NCI-H774 (cell line): ENCODE results near the gene SEZ6L.

Experiments
- DNase-seq: peaks from one replicate; lab custom pipeline; 2025; lab: John Stamatoyannopoulos, UW

Gene SEZ6L

DNA sequence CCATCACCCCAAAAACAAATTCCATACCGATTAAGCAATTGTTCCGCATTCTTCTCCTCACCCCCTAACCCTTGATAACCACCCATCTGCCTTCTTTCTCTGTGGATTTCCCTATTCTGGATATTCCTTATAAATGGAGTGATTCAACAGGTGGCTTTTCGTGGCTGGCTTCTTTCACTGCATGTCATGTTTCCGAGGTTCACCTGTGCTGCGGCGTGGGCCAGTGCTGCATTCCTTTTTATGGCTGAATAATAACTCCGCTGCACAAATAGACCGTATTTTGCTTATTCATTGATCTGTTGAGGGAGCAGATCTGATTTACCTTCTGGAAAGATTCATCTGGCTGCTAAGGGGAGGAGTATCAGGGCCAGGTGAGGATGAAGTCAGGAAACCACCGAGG, 165.0 kb downstream of the SEZ6L start:
- DNase-seq = no peak

DNA sequence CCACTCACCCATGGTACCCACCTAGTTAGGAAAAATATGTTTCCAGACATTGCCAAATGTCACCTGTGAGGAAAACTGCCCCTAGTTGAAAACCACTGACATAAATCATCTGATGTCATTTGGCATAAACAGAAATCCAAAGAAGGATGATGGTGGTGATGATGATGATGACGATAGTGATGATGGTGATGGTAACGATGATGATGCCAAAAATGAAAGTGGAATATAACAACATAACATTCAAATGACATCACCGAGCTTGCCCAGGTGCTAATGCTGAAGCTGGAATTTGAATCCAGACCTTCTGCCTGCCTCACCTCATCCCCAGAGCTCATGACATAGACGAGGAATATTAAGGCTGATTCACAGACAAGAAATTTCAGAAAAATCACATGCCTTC, 167.5 kb downstream of the SEZ6L start:
- no peak for DNase-seq

DNA sequence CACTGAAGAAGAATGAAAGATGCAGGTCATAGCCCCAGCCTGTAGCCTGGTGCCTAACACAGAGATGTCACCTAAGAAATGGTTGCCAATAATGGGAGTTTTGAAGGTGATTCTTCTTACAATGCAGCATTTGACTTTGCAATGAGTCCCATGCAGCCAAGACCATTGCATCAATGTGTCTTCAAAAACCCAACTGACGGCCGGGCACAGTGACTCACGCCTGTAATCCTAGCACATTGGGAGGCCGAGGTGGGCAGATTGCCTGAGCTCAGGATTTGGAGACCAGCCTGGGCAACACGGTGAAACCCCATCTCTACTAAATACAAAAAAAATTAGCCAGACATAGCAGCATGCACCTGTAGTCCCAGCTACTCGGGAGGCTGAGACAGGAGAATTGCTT, 170.5 kb downstream of the SEZ6L start:
- no peak for DNase-seq

DNA sequence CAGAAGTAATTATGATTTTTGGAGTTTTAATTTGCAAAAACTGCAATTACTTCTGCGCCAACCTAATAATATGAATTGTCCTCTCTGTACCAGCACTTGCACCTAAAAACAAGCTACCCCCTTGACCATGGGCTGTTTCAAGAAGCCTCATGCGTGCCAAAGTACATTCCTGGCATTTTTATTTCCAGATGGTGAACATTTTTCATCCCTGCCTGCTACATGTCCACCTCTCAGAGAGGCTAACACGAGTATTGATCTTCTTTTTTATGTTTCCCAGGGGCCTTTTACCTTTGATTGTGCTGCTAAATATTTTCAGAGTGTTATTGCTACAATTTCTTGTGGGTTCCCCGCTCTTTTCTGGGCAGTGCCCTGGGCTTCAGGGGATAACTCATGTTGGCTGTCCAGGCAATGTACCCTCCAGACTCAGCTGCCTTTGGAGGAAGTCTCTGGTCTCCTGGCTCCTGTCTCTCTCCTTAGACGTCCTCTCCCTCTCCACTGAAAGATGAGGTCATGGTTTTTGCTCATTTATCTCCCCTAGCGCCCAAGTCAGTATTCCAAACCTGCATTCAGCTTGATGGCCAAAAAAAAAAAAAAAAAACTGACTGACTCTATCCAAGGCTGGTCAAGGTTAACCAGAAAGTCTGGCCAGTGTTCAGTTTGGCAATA, 173.6 kb downstream of the SEZ6L start:
- no peak for DNase-seq

DNA sequence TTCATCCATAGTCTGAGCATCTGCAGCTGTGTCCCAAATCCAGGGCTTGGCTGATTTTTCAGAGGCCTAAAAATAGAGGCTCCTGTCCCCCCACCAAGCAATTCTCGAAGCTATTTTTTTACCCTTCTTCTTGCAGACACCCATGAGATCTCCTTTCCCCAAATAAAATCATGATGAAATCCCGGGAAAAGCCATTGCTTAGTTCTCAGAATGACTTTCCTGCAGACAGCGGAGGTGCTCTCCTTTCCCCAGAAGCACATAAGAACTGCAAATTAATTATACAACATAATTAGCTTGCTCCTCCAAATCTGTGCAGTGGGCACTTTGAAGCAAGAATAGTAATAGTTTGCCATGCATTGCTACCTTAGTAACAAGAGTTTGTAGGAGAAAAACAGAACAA, 176.2 kb downstream of the SEZ6L start:
- no peak for DNase-seq

DNA sequence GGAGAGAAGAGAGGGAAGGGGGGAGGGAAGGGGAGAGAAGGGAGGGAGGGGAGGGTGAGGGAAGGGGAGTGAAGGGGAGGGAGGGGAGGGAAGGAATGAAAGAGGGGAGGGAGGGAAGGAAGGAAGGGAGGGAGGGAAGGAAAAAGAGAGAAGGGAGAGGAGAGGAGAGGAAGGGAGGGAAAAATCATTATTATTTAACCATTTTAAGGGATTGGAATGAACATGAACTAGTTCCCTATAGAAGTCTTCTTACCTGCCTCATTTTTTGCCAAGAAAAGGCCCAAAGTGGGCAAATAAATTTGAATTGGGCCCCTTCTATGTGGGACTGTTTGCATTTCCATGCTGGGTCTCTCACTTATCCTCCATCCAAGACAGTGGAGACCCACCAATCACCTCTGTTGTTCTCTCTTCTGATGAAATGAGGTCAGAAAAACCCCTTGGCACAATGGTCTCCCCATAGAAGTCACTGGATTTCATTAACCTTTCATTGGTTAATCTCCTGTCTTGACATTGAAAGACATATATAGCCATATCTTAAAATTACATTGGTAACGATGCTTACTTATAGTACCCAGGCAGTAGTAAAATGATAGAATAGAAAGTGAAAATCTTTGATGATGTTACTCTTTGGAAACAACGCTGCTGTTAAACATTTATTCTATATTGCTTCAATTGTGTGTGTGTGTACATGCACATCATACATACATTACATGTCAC, 179.7 kb downstream of the SEZ6L start:
- no peak for DNase-seq

DNA sequence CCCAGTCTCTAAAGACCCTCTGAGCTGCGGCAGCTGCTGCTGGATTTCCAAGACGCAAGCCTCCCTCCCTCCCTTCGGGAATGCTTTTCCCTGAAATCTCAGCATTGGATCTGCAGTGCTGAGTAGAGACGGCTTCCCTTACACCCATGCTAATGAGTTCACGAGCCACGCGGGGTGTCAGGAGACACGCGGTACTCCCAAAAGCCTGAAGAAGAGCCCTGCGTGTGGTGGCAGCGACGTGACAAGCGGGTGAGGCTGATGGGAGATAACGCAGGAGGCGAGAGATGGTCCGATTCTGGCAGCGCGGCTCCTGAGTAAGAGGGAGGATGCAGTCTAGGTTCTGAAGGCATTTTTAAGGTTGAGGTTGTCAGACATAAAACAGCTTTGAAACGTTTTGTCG, 185.4 kb downstream of the SEZ6L start:
- DNase-seq = no peak

DNA sequence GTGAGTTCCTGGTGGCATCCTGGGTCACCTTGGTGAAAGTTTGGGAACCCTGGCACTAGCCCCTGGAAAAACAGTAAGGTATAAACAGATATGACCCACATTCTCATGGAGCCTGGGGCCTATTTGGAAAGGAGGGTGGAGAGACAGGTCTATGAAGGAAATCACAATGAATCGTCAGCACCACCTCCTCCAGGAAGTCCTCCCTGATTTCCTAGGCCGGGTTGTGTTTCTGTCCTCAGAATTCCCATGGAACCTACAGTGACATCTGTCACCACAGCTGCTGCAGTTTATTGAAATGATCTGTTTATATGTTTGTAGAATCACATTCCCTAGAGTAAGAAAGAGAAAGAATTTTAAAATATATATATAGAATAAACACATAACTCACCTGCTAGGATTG, 188.0 kb downstream of the SEZ6L start:
- DNase-seq = no peak

DNA sequence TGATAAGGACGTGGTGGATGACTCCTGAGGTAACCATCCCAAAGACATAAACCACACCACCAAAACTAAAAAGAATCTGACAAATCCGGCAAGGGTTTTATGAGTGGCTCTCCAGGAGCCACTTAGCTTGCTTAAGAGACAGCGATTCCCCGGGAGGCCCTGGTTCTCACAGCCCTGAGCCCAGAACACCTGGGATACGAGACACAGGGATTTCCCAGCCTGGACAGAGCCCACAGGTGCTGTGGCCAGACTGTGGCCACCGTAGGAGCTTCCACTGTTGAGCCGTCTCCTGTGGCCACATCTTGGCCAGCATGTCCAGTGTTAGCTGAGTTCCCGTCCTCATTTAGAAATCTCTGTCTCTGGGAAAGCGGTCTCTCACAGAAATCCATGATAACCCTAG, 188.6 kb downstream of the SEZ6L start:
- DNase-seq = no peak

DNA sequence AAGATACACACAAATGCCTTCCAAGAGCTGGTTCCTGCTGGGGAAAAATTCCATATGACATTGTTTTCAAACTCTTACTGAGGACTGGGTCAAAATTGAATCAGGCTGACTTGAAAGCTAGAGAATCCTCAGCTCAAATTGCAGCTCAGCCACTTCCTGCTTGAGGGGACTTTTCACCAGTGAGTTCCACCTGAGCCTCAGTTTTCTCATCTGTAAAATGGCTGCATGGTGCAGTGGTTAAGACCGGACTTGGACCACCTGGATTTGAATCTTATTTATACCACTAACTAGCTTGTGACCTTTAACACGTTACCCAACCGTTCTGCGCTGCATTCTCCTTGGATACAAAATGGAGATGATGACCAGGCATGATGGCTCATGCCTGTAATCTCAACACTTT, 189.9 kb downstream of the SEZ6L start:
- DNase-seq = no peak

DNA sequence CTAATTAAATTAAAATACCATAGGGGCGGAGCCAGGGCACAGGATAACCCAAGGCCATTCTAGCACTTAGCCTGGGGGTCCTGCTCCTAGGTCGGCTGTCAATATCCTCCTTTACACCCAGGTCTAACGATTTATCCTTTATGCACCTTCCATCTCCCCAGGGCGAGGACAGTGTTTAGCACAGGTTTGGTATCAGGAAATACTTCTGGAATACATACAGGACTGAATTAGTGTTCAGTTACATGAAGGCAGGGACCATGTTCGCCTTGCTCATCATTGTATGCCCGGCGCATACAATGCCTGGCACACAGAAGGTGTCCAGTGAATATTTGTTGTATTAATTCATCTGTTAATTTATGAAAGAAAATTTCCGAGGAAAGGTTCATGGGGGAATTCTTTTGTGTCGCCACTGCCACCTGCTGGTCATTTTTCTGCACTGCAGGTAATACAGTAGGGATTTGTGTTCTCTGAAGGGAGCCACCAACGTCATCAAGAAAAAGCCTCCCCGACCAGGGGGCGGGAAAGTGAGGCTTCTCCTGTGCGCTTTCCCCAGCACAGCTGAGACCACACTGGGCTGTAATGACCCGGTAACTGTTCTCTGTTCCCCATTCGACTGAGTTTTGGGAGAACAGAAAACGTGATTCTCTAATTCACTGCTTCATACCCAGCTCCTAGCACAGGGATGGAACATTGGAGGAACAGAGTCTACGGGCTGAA, 191.1 kb downstream of the SEZ6L start:
- no peak for DNase-seq

DNA sequence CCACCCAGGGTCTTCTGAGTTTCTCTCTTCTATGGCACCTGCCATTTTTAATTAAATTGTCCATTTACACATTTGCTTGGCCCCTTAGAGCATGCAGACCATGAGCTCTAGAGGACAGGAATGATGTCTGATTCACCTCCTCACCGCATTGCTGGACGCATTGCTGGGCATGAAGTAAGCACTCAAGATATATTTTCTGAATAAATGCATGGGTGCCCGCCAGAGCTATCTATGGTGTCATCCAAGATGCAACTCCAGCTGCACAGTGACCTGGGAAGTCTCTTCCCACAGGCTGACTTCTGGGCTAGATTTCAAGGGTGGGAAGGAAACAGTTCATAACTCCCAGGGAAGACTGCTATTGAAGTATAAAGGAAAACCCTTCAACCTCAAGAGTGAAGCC, 193.2 kb downstream of the SEZ6L start:
- no peak for DNase-seq

DNA sequence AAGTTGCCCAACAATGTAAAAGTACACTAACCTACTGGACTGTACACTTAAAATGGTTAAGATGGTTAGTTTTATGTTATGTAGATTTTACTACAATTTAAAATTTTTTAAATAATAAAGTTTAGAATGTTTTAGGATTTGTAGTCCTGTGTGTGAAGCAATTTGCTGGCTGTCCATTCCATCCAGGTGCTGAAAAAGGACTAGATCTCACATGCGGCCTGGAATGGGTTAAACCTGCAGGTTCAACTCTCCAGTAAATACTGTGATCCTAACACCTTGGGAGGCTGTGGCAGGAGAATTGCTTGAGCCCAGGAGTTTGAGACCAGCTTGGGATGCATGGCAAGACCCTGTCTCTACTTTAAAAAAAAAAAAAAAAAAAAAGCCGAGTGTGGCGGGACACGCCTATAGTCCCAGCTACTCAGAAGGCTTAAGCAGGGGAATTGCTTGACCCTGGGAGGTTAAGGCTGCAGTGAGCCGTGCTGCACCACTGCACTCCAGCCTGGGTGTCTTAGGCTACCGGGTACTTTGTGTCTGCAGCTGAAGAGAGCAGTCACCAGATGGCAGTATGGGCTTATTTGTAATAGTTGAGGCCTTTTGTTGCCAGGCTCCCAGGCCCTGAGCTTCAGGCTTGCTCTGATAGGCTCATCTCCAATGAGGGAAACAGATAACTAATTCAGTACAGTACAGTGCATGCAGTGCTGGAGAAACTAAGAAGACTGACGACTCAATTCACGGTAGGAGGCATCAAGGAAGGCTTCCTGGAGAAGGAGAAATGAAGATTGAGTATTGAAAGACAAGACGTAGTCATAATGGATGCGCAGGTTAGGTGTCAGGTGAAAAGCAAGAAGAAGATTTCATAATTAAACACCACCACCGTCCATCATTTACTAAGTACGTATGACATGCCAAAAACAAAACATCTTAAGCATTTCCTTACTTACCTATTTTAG, 195.1 kb downstream of the SEZ6L start:
- DNase-seq = peak; percentile 10

DNA sequence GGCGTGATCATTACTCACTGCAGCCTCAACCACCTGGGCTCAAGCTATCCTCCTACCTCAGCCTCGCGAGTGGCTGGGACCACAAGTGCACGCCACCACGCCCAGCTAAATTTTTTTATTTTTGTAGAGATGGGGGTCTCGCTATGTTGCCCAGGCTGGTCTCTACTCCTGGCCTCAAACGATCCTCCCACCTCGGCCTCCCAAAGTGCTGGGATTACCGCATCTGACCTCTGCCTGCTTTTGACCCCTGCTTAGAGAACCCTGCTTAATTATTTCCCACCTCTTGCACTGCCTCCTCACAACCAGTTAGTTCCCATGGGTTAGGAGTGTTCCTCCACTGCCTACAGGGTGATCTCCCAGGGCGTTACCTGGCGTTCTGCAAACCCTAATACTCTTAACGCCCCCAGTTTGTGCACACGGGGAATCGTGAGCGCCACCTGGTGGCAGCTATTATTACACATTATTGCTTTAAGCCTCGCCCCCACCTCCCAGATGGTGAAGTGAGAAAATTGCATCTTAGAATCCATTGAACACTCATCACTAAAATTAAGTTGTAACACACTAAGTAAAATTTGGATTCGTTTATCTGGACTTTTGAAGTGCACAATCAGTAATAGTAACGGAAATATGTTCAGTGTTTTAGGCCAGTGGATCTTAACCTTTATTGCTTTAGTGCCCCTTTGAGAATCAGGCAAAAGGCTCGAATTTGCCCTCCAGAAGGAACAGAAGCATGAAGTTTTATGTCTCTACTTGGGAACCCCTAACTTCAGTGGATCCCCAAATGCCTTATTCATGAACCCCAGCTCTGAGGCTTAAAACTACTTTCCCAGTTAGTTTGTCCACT, 198.4 kb downstream of the SEZ6L start:
- DNase-seq = no peak

DNA sequence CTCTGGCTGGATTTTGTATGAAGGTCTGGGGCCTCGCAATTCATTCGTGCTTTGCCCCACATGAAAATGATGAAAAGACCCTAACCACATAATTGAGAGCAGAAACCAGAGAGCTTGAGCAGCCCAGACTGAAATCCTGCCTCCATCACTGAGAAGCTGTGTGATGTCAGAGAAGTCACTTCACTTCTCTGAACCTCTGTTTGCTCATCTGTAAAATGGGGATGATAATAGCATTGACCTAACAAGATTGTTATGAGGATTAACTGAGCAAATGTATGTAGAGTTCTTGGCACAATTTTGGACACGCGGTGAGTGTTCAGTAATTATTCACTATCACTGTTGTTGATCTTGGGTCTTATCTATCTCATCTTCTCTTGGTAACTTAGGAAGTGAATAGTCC, 203.6 kb downstream of the SEZ6L start:
- no peak for DNase-seq

DNA sequence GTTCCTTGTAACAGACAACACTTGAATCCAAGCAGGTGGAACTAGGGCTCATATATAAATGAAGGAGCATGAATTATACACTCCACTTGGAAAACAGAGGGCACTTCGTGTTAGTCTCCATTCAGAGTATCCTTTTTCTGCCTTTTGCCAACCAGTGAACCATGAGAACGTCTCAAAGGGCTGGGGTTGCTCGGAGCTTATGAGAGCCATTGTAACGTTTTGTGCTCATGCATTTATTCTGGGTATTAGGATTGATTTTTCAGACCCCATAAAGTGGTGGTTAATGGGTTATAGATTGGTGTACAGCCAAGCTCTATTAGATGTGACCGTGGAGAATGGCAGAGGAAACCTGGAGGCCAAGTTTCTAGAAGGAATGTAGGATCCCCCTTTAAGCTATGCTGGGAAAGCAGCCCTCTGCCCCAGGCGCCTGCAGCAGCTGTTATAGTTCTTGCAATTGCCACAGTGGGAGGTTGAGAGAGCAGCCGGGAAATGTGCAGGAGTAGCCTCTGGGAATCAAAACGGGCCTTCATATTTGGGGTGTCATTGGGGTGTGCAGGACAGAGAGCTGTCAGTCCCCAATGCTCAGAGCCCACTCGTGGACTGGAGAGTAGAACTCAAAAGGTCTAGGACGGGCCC, 205.2 kb downstream of the SEZ6L start:
- DNase-seq = no peak

DNA sequence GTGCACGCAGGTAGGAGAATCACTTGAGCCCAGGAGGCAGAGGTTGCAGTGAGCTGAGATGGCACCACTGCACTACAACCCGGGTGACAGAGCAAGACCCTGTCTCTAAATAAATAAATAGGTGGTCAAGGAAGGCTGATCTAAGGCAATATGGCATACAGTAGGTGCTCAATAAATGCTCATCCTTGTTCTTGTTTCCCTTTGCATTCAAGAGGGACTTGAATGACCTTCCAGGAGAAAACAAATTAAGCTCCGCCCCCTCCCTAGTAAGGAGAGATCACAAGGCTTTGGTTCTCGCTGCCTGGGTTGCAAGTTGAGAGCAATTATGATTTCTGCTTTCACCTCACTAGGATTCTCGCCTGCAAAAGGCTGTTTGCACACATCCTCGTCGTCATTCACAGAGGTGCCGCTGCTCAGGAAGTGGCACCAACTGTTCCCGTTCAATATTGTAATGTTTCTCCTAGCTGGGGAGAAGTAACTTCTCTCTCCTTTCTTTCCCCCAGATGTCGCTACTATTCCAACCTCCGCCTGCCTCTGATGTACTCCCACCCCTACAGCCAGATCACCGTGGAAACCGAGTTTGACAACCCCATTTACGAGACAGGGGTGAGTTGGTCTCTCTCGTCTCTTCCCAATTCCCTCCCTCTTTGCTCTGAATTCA, 208.0 kb downstream of the SEZ6L start:
- no peak for DNase-seq

DNA sequence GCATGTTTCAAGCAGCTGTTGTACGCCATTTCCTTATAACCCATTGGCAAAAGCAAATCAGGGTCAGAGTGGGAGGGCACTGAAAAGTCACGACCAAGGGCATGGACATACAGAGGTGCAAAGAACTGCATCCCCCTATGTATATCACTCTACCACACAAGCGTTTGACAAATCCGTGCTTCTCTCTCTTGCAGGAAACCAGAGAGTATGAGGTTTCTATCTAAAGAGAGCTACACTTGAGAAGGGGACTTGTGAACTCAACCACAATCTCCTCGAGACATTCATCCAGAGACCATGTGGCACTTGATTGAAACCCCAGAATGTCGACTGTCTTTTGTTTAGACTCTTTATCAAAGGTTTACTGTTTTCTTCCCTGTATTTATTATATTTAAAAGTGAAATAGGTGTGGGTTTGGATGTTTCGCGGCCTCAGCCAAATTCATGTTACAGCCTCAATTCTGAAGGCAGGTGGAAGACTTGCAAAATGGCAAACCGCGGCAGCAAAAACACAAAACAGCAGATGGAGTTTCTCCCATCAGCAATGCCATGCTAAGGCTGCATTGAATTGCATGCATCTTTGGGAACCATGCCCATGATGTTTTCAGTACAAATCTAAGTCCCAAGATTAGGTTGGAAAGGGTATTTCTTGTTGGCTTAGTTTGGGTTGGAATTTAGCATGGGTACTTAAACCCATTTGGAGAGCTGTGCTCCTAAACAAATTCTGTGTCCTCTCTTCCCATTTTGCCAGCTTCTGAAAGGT, 211.0 kb downstream of the SEZ6L start:
- no peak for DNase-seq

DNA sequence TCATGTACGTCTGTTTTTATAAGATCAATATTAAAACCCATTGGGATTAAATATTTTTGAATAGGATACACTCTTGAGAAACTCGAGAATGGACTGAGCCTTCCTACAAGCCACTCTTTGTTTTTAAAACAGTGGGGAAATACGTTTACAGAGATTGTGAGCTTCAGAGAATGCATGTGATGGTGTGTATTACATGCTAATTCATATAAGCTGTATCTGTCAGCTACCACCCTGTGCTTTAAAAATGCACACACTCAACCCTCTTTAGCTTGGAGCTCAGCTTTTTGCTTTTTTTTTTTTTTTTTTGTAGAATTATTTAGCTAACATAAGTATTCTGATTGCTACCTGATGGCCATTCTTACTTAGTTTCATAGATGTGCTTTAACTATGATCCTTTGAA, 213.5 kb downstream of the SEZ6L start:
- DNase-seq = no peak
